Stimulated activated naive CD4-positive, alpha-beta T cell (primary cell): ENCODE measurements around the gene SNX27.
"Not testable (repeated sequence)": the region's sequence is repeated elsewhere in the genome, so short reads cannot be mapped to it uniquely, and the experiment has no call there.

ENCODE experiments used
- DNase-seq, 6 experiments: peaks; one replicate each; lab custom pipeline; 2025; lab: John Stamatoyannopoulos, UW

Gene SNX27

DNA sequence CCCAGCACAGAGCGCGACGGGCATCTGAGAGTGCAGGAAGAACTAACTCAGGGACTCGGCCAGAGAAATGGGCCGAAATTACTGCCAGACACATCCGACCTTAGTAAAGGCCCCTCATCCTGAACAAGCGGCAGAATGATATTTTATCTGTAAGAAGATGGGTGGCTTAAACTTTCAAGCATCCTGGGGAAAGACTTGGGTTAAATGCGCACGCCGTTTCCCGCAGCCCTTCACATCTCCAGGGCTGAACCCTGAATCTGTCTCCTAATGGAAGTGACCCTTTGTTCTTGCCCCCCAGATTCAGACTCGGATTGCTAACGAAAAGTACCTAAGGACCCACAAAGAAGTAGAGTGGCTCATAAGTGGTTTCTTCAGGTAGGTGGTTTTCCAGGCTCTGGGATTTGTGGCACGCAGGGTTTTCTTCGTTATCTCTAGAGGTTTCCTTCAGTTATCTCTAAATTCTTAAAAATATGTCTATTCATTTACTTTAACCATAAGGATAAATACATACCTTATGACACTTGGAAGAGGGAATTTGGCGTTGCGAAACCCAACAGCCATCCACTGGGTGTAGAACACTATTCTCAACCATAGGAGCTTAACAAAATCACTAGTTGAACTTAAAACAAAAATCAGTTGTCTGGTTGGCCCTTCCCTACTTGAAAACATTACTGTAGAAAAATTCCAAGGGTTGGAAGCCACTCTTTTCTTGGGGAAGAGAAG, 110.1 kb downstream of the SNX27 start:
- no peak for DNase-seq

DNA sequence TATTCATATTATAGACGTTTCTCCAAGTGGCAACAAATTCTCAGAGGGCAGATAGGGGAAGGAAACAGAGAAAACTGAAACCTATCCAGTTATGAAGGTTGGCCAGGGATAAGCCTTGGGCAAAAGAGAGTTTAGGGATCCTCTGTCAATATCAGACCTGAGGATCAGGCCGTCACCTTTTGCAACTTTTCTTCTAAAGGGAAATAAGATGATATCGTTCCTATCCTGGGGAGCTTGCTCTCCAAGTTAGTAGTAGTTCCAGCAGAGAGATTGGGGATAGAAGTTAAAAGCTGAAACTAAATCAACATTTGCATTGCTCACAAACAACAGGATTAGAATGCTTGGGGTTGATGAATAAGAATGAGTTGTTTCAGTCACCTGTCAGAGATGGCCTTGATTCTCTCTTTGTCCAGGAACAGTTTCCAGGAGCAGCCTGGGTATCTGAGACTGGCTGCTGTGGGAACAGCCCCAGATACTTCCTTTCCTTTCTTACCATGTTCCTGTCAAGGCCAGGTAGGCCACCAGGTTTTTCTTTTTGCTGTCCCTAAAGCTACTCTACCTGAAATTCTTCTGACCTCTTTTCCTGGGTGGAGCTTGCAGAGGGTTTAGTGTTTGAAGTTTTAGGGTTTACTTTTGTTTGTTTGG, 112.0 kb downstream of the SNX27 start:
- no peak for DNase-seq

DNA sequence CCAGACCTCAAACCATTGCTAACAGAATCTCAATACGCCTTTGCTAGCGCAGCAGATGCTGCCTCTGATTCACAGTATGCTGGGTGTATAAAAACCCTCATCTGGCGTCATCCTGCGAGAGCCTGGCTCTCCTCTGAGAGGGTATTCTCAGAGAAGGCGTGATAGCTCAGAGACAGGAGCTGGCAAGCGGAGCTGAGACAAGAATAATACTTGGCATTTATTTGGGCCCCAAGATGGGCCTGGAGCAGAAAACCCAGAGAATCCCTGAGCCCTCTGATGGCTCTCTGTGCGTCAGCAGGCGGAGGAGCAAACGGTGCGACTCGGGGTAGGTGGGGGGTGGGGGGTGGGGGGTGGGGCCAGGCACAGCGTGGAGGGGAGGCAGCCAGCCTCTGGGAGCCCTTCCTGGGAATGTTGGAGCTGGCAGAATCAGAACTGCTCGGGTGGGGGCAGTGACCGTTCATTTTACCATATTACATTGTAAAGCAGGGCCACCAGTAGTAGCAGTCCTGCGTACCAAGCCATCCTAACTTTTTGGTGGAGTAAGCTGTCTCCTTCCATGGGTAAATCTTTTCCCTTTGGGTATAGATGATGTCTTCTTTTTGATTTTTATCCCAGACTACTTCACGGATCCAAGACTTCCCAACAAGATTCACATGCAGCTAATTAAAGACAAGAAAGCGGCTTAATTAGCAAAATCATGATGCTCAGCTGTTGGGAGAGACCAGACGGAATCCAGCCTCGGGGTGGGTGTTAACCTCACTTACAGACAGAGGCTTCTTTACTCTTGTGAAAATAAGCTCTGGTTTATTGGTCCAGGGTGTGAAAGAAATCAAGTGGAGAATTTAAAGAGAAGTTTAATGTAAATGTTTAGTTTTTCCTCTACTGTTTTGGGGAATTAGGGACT, 116.6 kb downstream of the SNX27 start:
- DNase-seq = no peak

DNA sequence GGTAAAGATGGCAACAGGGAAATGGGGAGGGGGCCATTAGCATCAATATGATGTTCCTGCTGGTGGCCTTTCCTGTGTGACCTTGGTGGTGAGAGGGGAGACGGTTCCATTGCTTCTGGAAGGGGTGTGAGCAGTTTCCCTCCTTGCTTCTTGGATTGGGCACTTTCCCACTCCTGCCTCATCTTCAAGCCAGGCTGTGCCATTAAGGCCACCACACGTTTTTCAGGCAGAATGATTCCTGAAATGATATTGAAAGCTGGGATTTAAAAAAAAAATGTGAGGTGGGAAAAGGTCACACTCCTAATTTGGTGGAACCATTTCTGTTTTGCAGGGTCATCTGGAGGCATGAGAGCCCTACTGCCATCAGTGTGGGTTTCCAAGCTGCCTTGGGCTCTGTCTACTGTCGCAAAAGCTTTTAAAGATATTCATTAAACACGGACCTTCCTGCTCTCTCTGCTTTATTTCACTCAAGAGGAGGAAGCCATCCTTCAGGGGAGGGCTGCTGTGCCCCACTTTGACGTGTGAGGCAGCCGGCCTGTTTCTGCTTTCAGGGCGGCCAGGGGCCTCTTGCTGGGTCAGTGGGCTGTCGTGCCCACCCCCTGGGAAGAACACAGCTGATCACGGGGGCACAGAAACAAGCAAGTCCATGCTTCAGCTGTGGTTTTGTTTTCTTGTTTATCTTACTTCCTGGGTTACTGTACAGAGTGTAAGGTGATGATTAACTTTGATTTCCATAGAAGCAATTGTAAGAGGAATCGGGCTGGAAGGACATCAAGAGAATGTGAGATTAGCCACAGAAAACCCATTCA, 117.5 kb downstream of the SNX27 start:
- DNase-seq = no peak

DNA sequence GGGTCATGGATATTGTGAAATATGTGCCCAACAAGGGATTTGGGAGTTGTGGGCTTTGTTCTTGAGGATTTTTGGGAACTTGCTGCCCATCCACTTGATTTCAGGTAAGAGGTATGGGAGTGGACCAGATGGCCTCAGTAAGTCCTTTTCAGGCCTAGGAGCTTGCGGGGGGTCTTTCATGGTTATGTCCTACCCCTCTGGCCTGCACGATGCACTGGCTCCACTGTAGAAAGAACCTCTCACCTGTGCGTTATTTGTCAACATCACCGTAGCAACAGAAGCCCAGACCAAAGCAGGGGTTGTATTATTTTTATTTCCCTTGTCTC, 118.1 kb downstream of the SNX27 start:
- DNase-seq = no peak

DNA sequence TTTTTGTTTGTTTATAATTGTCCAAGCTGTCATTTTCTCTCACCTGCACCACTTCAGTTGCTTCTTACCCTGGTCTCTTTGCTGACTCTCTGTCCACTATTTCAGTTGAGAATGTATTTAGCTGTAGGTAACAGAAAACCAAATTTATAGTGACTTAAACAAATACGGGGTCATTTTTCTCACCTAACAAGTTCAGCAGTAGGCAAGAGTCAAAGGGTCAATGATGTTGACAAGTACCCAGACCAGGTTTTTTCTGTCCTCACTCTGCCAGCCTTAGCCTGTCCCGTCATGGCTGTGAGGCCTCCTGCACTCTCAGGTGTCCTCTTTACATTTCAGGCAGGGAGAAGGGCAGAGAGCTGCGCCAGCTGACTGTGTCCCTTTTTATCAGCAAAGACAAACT, 121.3 kb downstream of the SNX27 start:
- no peak for DNase-seq

DNA sequence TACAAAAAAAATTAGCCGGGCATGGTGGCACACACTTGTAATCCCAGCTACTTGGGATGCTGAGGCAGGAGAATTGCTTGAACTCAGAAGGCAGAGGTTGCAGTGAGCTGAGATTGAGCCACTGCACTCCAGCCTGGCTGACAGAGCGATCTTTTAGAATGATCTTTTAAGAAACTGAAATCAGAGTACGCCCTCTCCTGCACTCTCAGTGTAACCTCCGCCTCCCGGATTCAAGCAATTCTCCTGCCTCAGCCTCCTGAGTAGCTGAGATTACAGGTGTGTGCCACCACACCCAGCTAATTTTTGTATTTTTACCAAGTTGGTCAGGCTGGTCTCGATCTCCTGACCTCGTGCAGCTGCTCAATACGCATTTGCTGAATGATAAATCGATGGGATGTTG, 122.1 kb downstream of the SNX27 start:
- not testable (repeated sequence) for DNase-seq

DNA sequence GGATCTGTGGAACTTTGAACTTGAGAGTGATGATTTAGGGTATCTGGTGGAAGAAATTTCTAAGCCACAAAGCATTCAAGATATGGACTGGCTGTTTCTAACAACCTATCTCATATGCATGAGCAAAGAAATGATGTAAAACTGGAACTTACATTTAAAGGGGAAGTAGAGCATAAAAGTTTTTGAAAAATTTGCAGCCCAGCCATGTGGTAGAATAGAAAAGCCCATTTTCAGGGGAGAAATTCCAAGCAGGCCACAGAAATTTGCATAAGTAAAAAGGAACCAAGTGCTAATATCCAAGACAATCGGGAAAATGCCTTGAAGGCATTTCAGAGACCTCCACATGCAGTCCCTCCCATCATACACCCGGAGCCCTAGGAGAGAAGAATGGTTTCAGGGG, 125.2 kb downstream of the SNX27 start:
- no peak for DNase-seq

DNA sequence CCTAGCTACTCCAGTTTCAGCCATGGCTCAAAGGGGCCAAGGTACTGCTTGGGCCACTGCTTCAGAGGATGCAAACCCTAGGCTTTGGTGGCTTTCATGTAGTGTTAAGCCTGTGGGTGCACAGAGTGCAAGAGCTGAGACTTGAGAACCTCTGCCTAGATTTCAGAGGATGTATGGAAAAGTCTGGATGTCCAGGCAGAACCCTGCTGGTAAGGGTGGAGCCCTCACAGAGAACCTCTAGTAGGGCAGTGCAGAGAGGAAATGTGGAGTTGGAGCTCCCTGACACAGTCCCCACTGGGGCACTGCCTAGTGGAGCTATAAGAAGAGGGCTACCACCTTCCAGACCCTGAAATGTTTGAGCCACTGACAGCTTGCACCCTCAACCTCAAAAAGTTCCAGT, 125.6 kb downstream of the SNX27 start:
- no peak for DNase-seq

DNA sequence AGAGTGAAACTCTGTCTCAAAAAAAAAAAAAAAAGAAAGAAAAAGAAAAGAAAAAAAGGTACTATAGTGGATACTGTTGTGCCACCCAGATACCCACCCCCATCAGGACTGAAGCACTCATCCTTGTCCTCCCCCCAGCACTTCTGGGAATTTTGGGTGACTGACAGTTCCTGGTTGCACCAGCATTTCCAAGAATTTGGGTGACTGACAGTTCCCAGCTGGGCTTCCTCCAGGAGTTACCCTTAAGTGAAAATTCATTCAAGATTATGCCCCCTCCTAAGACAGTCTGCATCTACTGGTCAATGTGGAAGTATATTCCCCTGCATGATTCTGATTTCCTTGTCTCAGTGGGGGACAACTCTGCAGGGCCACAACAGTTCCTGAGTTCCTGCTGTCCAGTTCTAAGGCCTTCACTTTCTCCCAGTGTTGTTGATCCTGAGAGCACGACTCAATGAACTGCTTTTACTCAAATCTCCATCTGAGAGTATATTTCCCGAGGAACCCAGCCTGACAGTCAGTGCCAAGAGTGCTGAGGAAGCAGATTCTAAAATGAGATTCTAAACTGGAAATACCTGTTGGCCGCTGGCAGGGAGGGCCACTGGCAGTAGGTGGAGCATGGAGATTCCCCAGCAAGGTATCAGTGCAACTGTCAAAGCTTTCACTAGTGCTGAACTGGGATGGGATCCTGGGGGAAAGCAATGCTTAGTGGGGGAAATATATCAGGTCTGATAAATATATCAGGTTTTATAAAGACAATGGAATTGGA, 127.9 kb downstream of the SNX27 start:
- DNase-seq = no peak

DNA sequence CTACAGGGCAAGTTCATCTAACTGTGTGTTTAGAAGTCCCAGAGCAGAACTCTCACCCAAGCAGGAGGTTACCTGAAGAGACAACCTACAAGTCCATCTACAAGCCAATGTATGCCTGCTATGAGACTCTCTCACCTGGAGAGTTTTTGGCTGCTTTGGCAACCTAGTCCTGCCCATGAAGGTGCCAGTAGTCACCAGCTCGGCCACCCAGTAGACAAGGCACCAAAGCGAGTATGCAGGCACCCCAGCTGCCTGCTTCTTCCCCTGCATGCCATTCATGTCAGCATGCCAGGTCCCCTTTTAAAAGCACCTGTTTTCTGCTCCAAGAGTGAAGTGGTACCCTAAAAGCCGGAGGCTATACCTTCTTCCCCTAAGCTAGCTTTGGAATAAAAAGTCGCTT, 129.7 kb downstream of the SNX27 start:
- no peak for DNase-seq
